Prostate gland (tissue), 2 donors: ENCODE data around the gene SORBS1. TPM values are rescaled to one million over a fixed set of nuclear protein-coding genes. Genes with fewer than 3 reads are reported as not detected.

Source experiments
- DNase-seq: peaks from one replicate; pipeline ENCODE4 v3.0.0-alpha.2; 2019; ENCODE audit warnings: low spot score
- H3K27ac ChIP-seq, 2 donors: fragments of 200-600 bp; sonication (generic); 2 replicates each; pipeline ENCODE4 v1.5.1; 2017 to 2019
- H3K27me3 ChIP-seq: fragments of 200-600 bp; sonication (generic); replicated peaks from 2 replicates; pipeline ENCODE4 v1.5.1; 2019; ENCODE audit not compliant: insufficient read depth
- H3K36me3 ChIP-seq, 2 donors: fragments of 200-600 bp; sonication (generic); 1 replicate in 1 of 2; 2 replicates in 1 of 2; pipeline versions ENCODE4 v1.5.1 to v1.8.1; 2017 to 2019
- H3K4me1 ChIP-seq: fragments of 200-600 bp; sonication (generic); replicated peaks from 2 replicates; pipeline ENCODE4 v1.5.1; 2019
- H3K4me3 ChIP-seq, 2 donors: fragments of 200-600 bp; sonication (generic); 2 replicates each; pipeline ENCODE4 v1.5.1; 2017 to 2019
- H3K9me3 ChIP-seq: fragments of 200-600 bp; sonication (generic); 2 replicates; pipeline ENCODE4 v1.5.1; 2017
- POLR2A ChIP-seq: fragments of 450-650 bp; IDR thresholded peaks from one replicate; pipeline ENCODE4 v1.6.1; 2016; ENCODE audit warnings: antibody characterized with exemption, mild to moderate bottlenecking
- POLR2AphosphoS5 ChIP-seq: sonication (generic); formaldehyde crosslinking; IDR thresholded peaks from one replicate; pipeline ENCODE4 v1.6.1; 2017; ENCODE audit warnings: antibody characterized with exemption
- WGBS: methylation state at CpG from one replicate; pipeline ENCODE4 v1.1.5; 2018; 5-methylcytosine and 5-hydroxymethylcytosine counted together
- intact Hi-C: fragments of 100-400 bp; cut with DNase I; formaldehyde crosslinking; loops from one replicate; pipeline ENCODE4 v1.14.2; 2022
- total RNA-seq, 2 donors: library from RNA; depleted of rRNA; stranded (reverse); fragments of >200 nt; gene quantifications; one replicate each; pipeline ENCODE4 v1.1.0, GENCODE V29; 2016
- TF ChIP-seq, protein P1 (sequence below), 4 experiments: fragments of 200-600 bp in 2 of 4; fragments of 450-650 bp in 2 of 4; sonication (generic) in 2 of 4; IDR thresholded peaks; 1 replicate in 3 of 4; 2 replicates in 1 of 4; pipeline ENCODE4 v1.5.1; 2016 to 2019; ENCODE audit warnings: antibody characterized with exemption in 4 of 4, mild to moderate bottlenecking in 2 of 4, moderate library complexity in 2 of 4

SORBS1 gene
- total RNA-seq, 2 donors from 2014 or later: 84.6 to 189 TPM

DNA sequence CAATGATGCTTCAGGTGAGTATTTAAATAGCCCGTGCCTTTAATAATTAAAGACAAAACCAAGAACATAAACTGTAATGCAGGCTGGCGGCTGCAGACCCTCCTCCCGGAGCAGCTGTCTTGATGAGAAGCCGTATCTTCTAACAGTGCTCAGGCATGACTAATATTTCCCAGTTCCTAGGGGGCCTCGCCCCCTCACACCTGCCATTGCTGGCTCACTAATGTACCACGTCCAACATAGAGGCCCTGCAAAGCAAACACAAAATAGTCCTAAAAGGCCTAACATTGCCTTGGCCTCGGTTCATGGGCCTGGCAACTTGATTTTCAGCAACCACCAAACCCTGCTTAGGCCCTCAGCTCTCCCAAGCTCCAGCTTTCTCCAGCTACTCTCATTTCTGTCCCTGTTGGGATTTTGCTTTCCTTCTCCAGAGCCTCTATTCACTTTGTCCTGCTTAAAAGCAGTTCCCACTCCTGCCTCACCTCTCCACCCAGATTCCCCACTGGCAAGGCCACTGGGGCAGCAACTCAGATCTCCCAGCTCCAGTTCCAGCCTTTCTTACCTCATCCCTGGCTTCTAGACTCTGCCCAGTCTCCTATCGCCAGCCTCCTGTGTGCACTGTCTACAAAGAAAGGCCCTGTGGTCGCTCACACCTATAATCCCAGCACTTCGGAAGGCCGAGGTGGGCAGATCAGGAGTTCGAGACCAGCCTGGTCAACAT, 16.2 kb downstream of the SORBS1 start:
- H3K27ac ChIP-seq: peak overlapping the region; percentile 1 to 7

DNA sequence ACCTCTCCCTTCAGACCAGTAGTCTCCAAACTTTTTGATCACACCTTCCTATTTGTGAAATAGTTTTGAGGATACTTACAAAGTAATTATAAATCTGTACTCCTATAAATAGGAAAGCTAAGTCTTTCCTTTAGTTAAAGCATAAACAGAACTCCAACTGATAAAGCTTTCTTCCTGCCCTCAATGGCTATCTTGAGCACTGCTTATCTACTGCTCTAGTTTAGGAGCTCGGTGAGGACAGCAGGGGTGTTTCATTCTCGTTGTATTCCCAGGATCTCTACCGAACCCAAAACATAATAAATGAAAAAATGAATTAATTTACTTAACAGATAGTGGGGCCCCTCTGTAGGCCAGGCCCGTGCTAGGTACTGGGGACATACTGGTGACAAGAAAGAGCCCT, 17.7 kb downstream of the SORBS1 start:
- no peaks in the 10 kb centered on the region for H3K36me3 ChIP-seq
- peak overlapping the region; percentile 33 to 69 for H3K27ac ChIP-seq
- no peaks in the 10 kb centered on the region for H3K27me3 ChIP-seq
- intact Hi-C loops: no loop called here
- no peak overlapping the region for H3K4me3 ChIP-seq
- H3K4me1 ChIP-seq: no peaks in the 10 kb centered on the region
- 75% methylated on average over 4 of the region's 4 CpGs for WGBS
- H3K9me3 ChIP-seq: no peaks in the 10 kb centered on the region
- TF ChIP-seq POLR2A (no peak), POLR2AphosphoS5 (no peak)
- TF ChIP-seq, protein P1, sequence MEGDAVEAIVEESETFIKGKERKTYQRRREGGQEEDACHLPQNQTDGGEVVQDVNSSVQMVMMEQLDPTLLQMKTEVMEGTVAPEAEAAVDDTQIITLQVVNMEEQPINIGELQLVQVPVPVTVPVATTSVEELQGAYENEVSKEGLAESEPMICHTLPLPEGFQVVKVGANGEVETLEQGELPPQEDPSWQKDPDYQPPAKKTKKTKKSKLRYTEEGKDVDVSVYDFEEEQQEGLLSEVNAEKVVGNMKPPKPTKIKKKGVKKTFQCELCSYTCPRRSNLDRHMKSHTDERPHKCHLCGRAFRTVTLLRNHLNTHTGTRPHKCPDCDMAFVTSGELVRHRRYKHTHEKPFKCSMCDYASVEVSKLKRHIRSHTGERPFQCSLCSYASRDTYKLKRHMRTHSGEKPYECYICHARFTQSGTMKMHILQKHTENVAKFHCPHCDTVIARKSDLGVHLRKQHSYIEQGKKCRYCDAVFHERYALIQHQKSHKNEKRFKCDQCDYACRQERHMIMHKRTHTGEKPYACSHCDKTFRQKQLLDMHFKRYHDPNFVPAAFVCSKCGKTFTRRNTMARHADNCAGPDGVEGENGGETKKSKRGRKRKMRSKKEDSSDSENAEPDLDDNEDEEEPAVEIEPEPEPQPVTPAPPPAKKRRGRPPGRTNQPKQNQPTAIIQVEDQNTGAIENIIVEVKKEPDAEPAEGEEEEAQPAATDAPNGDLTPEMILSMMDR (IDR thresholded peaks at IDR 0.05): no peak
- no peak for DNase-seq

More for the DNA sequence above, 16.2 kb downstream of the SORBS1 start:
- Histone ChIP-seq H3K4me3 (no peak overlapping the region), H3K9me3 (no peaks in the 10 kb centered on the region), H3K36me3 (no peaks in the 10 kb centered on the region), H3K27me3 (no peaks in the 10 kb centered on the region), H3K4me1 (peaks cover 3% of the 10 kb centered on the region)
- intact Hi-C loops: no loop called here
- DNase-seq: no peak
- WGBS: 75% methylated on average over 12 of the region's 12 CpGs
- no peak for TF ChIP-seq POLR2A
- TF ChIP-seq POLR2AphosphoS5: no peak
- TF ChIP-seq, protein P1 (IDR thresholded peaks at IDR 0.05): no peak

DNA sequence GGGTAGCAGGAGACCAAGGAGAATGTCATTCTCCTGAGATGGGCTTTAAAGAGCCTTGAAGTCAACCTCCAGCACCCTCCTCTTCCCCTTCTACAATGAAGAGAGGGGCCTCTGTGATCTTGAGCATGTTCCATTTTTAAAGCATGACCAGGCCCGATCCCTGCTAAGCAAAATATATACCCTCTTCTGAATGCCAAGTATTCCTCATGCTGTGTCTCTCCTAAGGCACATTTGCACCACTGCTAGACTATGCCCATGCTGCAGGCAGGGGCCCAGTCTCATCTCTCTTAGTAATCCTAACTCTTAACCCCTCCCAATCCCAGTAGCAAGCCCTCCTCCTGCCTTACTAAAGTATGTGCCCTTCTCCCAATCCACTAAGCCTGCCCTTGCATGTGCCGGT, 18.4 kb downstream of the SORBS1 start:
- TF ChIP-seq POLR2AphosphoS5 (no peak), POLR2A (no peak)
- TF ChIP-seq, protein P1 (IDR thresholded peaks at IDR 0.05): no peak
- H3K27ac ChIP-seq: peak overlapping the region; percentile 33 to 69
- 71% methylated on average over 2 of the region's 2 CpGs for WGBS

DNA sequence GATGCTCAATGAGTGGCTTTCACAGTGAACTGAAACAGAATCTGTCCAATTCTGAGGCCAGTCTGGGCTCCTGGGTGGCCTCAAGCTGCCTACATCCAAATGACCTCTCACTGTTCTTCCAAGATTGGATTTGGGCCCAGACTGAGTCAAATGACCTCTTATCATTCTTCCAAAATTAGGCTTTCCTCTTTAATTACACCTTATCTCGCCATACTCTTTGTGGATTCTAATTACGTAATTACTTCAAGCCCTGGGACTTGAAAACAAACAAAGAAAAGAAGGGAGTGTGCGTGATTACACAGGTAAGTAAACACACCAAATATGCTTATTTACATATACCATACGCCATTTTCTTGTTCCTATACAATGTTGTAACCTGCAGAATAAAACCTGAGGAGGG, 18.8 kb downstream of the SORBS1 start:
- Histone ChIP-seq H3K4me3 (no peak overlapping the region), H3K36me3 (no peaks in the 10 kb centered on the region), H3K27ac (peak overlapping the region; percentile 27 to 69), H3K4me1 (no peaks in the 10 kb centered on the region), H3K9me3 (no peaks in the 10 kb centered on the region), H3K27me3 (no peaks in the 10 kb centered on the region)
- intact Hi-C loops: no loop called here
- TF ChIP-seq POLR2A (no peak), POLR2AphosphoS5 (no peak)
- TF ChIP-seq, protein P1 (IDR thresholded peaks at IDR 0.05): no peak
- 61% methylated on average over 4 of the region's 4 CpGs for WGBS
- no peak for DNase-seq

More for the DNA sequence above, 18.4 kb downstream of the SORBS1 start:
- no peak overlapping the region for H3K4me3 ChIP-seq
- no peaks in the 10 kb centered on the region for H3K4me1 ChIP-seq
- no peak for DNase-seq
- no peaks in the 10 kb centered on the region for H3K27me3 ChIP-seq
- no peaks in the 10 kb centered on the region for H3K36me3 ChIP-seq
- H3K9me3 ChIP-seq: no peaks in the 10 kb centered on the region
- intact Hi-C loops: no loop called here

DNA sequence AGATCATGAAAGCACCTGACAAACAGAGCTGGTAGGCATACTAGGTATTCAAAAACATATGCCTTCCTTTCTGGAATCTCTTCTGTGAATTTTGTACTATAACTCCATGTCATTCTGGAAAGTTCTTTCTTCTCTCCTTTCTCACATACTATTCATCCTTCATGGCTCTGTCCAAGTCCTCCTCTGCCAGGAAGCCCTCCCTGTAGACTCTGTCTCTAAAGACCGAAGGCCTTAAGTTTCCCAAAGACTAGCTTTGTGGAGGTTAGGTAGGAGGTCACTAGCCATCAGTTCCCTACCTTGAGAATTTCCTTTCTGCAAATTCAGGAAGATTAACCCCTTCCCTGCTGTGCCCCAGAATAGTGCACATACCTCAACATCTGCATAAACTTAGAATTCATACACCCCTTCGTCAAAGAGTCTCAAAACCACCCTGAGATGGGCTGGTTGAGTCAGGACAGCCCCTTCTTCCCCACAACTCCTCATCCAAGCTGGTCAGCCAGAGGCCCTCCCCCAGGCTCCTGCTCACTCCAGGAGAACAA, 20.6 kb downstream of the SORBS1 start:
- Histone ChIP-seq H3K27ac (peak overlapping the region; percentile 27 to 69), H3K36me3 (no peaks in the 10 kb centered on the region), H3K4me3 (no peak overlapping the region), H3K9me3 (no peaks in the 10 kb centered on the region), H3K27me3 (no peaks in the 10 kb centered on the region), H3K4me1 (no peaks in the 10 kb centered on the region)
- TF ChIP-seq, protein P1 (IDR thresholded peaks at IDR 0.05): no peak
- intact Hi-C loops: no loop called here
- DNase-seq: no peak
- 82% methylated on average over 2 of the region's 2 CpGs for WGBS
